Caco-2 (cell line): ENCODE results near the gene FAF2. TPM values are rescaled to one million over a fixed set of nuclear protein-coding genes. Genes with fewer than 3 reads are reported as not detected.
"Not testable (repeated sequence)": the region's sequence is repeated elsewhere in the genome, so short reads cannot be mapped to it uniquely, and the experiment has no call there.

Experiments used
- BruUV-seq: library from RNA; stranded (reverse); fragments of 400-500 nt; replicated peaks from 2 replicates; lab custom pipeline; 2021; lab: Mats Ljungman, UMichigan
- CTCF ChIA-PET: fragments of 300-600 bp; sonication (Branson Sonifier 250); formaldehyde crosslinking; loops from one replicate; lab custom pipeline; 2022; ENCODE audit warnings: antibody characterized with exemption; lab: Charles Lee
- POLR2A ChIA-PET: fragments of 300-600 bp; sonication (Branson Sonifier 250); formaldehyde crosslinking; loops from one replicate; lab custom pipeline; 2022; ENCODE audit warnings: antibody characterized with exemption; lab: Charles Lee
- DNase-seq, 2 experiments: peaks; one replicate each; pipeline versions ENCODE4 v3.0.0 to v3.0.0-alpha.2; 2020 to 2022
- H3K27me3 ChIP-seq: replicated peaks from 2 replicates; pipeline ENCODE4 v1.6.0; 2011; ENCODE audit warnings: low read length; ENCODE audit not compliant: control insufficient read depth, insufficient read depth
- H3K36me3 ChIP-seq: 2 replicates; pipeline ENCODE4 v1.5.1; 2011; ENCODE audit warnings: low read length; ENCODE audit not compliant: control insufficient read depth, insufficient read depth
- H3K4me1 ChIP-seq: fragments of 250-450 bp; sonication (Bioruptor Pico); 2 replicates; pipeline ENCODE4 v1.5.1; 2020; ENCODE audit warnings: mild to moderate bottlenecking
- H3K4me3 ChIP-seq: 2 replicates; pipeline ENCODE4 v1.5.1; 2011; ENCODE audit warnings: low read depth, mild to moderate bottlenecking, control low read depth, low read length
- H3K9me3 ChIP-seq: fragments of 250-450 bp; sonication (Bioruptor Pico); 2 replicates; pipeline ENCODE4 v1.5.1; 2020; ENCODE audit warnings: mild to moderate bottlenecking, moderate library complexity
- H3K27ac Mint-ChIP-seq: one replicate; pipeline ENCODE4 v1.8.0; 2022; ENCODE audit warnings: mixed read lengths; ENCODE audit not compliant: unreplicated experiment
- H3K27me3 Mint-ChIP-seq: one replicate; pipeline ENCODE4 v1.8.0; 2022; ENCODE audit warnings: mixed read lengths; ENCODE audit not compliant: insufficient read depth, unreplicated experiment
- H3K36me3 Mint-ChIP-seq: one replicate; pipeline ENCODE4 v1.8.0; 2022; ENCODE audit warnings: mild to moderate bottlenecking, mixed read lengths; ENCODE audit not compliant: insufficient read depth, unreplicated experiment
- H3K4me1 Mint-ChIP-seq: one replicate; pipeline ENCODE4 v1.8.0; 2022; ENCODE audit warnings: low read depth, mixed read lengths; ENCODE audit not compliant: unreplicated experiment
- H3K4me3 Mint-ChIP-seq: one replicate; pipeline ENCODE4 v1.8.0; 2022; ENCODE audit warnings: mild to moderate bottlenecking, moderate library complexity, mixed read lengths; ENCODE audit not compliant: unreplicated experiment
- H3K9me3 Mint-ChIP-seq: one replicate; pipeline ENCODE4 v1.8.0; 2022; ENCODE audit warnings: mixed read lengths; ENCODE audit not compliant: unreplicated experiment
- intact Hi-C: fragments of 100-400 bp; cut with micrococcal nuclease; formaldehyde crosslinking; loops from one replicate; pipeline ENCODE4 v1.10.0; 2022; ENCODE audit not compliant: unreplicated experiment
- total RNA-seq: library from RNA; stranded (reverse); gene quantifications from 2 replicates; pipeline ENCODE4 v1.2.3, GENCODE V29; 2022
- TF ChIP-seq, protein P1 (sequence below), 2 experiments: fragments of 200-600 bp in 1 of 2; IDR thresholded peaks; 1 replicate in 1 of 2; 2 replicates in 1 of 2; pipeline versions ENCODE4 v1.5.1 to v1.8.0; 2011 to 2022; ENCODE audit warnings: antibody characterized with exemption in 1 of 2, control low read depth in 1 of 2, inconsistent platforms in 1 of 2, low read depth in 1 of 2, low read length in 1 of 2, mild to moderate bottlenecking in 1 of 2, moderate library complexity in 1 of 2; ENCODE audit not compliant: insufficient read depth in 1 of 2, severe bottlenecking in 1 of 2, unreplicated experiment in 1 of 2

The FAF2 gene
- total RNA-seq, 1 experiment from 2014 or later: 55.5 TPM

DNA sequence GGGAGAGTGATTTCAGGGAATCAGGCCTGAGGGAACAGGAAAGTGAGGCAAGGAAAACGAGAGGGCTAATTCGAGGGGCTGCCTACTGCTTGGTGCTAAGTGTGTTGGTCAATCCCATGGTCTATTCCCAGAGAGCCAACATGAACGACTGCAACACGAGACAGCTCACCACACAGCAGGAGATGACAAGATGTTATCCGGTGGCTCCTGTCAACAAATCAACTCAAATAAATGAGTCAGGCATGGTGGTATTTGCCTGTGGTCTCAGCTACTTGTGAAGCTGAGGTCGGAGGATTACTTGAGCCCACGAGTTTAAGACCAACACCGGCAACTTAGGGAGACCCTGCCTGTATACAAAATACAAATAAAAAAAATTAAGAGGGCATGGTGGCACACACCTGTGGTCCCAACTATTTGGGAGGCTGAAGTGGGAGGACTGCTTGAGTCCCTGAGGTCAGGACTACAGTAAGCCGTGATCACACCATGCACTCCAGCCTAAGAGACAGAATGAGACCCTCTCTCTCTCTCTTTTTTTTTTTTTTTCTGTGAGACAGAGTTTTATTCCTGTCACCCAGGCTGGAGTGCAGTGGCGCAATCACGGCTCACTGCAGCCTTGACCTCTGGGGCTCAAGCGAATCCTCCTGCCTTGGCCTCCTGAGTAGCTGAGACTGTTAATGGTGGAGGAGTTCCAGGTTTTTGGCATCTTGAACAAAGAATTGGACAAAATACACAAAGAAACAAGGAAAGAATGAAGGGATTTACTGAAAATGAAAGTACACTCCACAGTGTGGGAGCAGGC is 9.0 kb upstream of the FAF2 start:
- intact Hi-C loops: no loop called here
- Histone ChIP-seq H3K4me1 (peaks cover 6% of the 10 kb centered on the region; the same call in 1 of the 2 replicates), H3K27me3 (no peaks in the 10 kb centered on the region), H3K9me3 (no peaks in the 10 kb centered on the region), H3K4me3 (no peak overlapping the region), H3K36me3 (no peaks in the 10 kb centered on the region)
- H3K4me3 Mint-ChIP-seq: no peak overlapping the region
- no peak overlapping the region for H3K27ac Mint-ChIP-seq
- H3K9me3 Mint-ChIP-seq: no peaks in the 10 kb centered on the region
- H3K27me3 Mint-ChIP-seq: no peaks in the 10 kb centered on the region
- no peaks in the 10 kb centered on the region for H3K36me3 Mint-ChIP-seq
- ChIA-PET POLR2A (no interaction called here), CTCF (no interaction called here)
- TF ChIP-seq, protein P1, sequence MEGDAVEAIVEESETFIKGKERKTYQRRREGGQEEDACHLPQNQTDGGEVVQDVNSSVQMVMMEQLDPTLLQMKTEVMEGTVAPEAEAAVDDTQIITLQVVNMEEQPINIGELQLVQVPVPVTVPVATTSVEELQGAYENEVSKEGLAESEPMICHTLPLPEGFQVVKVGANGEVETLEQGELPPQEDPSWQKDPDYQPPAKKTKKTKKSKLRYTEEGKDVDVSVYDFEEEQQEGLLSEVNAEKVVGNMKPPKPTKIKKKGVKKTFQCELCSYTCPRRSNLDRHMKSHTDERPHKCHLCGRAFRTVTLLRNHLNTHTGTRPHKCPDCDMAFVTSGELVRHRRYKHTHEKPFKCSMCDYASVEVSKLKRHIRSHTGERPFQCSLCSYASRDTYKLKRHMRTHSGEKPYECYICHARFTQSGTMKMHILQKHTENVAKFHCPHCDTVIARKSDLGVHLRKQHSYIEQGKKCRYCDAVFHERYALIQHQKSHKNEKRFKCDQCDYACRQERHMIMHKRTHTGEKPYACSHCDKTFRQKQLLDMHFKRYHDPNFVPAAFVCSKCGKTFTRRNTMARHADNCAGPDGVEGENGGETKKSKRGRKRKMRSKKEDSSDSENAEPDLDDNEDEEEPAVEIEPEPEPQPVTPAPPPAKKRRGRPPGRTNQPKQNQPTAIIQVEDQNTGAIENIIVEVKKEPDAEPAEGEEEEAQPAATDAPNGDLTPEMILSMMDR (IDR thresholded peaks at IDR 0.05; ENCODE audit: insufficient read depth in 1 of 2, low read depth in 1 of 2, low read length in 1 of 2, severe bottlenecking in 1 of 2, unreplicated experiment in 1 of 2): no peak
- no TSS peak for BruUV-seq
- DNase-seq: no peak
- peaks cover 12% of the 10 kb centered on the region for H3K4me1 Mint-ChIP-seq

DNA sequence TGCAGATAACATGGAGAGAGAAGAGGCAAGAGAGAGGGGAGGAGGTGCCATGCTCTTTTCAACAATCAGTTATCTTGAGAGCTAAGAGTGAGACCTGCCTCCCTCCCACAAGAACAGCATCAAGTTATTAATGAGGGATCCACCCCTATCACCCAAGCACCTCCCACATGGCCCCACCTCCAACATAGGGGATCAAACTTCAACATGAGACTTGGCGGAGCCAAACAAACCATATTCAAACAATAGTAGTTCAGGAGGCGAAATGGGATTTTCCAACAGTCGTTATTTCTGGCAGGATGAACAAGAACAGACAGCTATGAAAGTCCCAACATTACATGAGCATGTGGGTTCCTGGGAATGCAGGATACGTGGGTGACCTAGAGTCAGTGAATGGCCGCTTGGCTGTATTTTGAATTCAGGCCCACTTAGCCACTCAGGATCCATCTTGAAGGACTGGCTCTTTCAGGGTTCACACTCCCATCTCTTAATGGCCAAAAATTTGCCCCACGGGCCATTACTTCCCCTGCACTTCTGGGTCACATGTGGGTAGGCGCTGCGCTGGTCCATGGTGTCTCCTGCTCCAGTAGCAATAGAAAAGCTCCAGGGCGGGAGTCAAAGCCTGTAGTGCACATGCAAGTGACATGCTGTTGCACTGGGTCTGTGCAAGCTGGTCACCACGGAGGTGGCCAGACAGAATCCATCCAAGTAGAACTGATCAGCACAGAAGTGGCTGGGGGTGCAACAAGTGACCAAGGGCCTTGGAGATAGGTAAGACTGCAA is 7.1 kb upstream of the FAF2 start:
- no peaks in the 10 kb centered on the region for H3K27me3 ChIP-seq
- H3K4me3 ChIP-seq: no peak overlapping the region
- CTCF ChIA-PET: interaction anchor here (0.6 kb wide), 1 partner anchor 9 kb away, joined by 3 read pairs; no protein-coding TSS in a partner anchor
- Mint-ChIP-seq H3K27me3 (no peaks in the 10 kb centered on the region), H3K4me1 (peaks cover 12% of the 10 kb centered on the region), H3K9me3 (no peaks in the 10 kb centered on the region), H3K4me3 (no peak overlapping the region), H3K36me3 (no peaks in the 10 kb centered on the region), H3K27ac (no peak overlapping the region)
- TF ChIP-seq, protein P1 (IDR thresholded peaks at IDR 0.05; ENCODE audit: insufficient read depth in 1 of 2, low read depth in 1 of 2, low read length in 1 of 2, severe bottlenecking in 1 of 2, unreplicated experiment in 1 of 2): no peak
- peaks cover 6% of the 10 kb centered on the region; the same call in 1 of the 2 replicates for H3K4me1 ChIP-seq
- POLR2A ChIA-PET: no interaction called here
- no peak for DNase-seq
- no peaks in the 10 kb centered on the region for H3K36me3 ChIP-seq
- intact Hi-C loops: no loop called here
- no TSS peak for BruUV-seq
- no peaks in the 10 kb centered on the region for H3K9me3 ChIP-seq

DNA sequence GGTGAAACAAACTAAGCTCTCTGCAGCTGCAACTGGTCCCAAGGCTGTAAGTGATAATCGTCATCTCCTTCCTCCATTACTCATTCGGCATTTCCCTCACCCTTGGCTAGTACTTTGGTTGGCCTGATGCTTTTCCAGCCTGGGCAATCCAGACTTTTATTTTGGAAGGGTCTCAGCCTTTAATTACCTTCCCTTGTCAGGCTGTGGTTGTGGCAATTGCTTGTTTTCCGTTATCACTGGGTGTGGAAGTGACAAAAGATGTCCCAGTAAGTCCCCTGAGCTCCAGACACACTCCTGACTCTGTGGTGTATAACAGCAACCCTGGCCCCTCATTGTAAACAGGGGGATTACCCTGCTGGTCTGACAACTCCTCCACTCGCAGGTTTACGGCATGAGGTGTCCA is 6.3 kb upstream of the FAF2 start:
- peak; percentile 26 to 44 for DNase-seq
- no peaks in the 10 kb centered on the region for H3K36me3 ChIP-seq
- intact Hi-C loops: no loop called here
- no peak overlapping the region for H3K27ac Mint-ChIP-seq
- no TSS peak for BruUV-seq
- peaks cover 10% of the 10 kb centered on the region for H3K4me1 ChIP-seq
- CTCF ChIA-PET: interaction anchor here (0.6 kb wide), 1 partner anchor 8 kb away, joined by 3 read pairs; no protein-coding TSS in a partner anchor
- no peak overlapping the region for H3K4me3 Mint-ChIP-seq
- no peaks in the 10 kb centered on the region for H3K27me3 ChIP-seq
- peaks cover 12% of the 10 kb centered on the region for H3K4me1 Mint-ChIP-seq
- TF ChIP-seq, protein P1 (IDR thresholded peaks at IDR 0.05; ENCODE audit: insufficient read depth in 1 of 2, low read depth in 1 of 2, low read length in 1 of 2, severe bottlenecking in 1 of 2, unreplicated experiment in 1 of 2): no peak
- H3K9me3 ChIP-seq: no peaks in the 10 kb centered on the region
- POLR2A ChIA-PET: interaction anchor here (0.5 kb wide), 1 partner anchor 205 kb away, joined by 4 read pairs; no protein-coding TSS in a partner anchor
- no peaks in the 10 kb centered on the region for H3K9me3 Mint-ChIP-seq
- H3K4me3 ChIP-seq: no peak overlapping the region
- H3K27me3 Mint-ChIP-seq: no peaks in the 10 kb centered on the region
- no peaks in the 10 kb centered on the region for H3K36me3 Mint-ChIP-seq

DNA sequence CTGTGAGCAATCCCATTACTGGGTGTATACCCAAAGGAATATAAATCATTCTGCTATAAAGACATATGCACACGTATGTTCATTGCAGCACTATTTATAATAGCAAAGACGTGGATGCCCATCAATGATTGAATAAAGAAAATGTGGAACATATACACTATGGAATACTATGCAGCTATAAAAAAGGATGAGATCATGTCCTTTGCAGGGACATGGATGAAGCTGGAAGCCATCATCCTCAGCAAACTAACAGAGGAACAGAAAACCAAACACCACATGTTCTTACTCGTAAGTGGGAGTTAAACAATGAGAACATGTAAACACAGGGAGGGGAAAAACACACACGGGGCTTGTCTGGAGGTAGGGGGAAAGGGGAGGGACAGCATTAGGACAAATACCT is 5.3 kb upstream of the FAF2 start:
- H3K4me3 Mint-ChIP-seq, H3K27me3 ChIP-seq, H3K9me3 ChIP-seq, DNase-seq, CTCF ChIA-PET, H3K36me3 Mint-ChIP-seq, H3K9me3 Mint-ChIP-seq, BruUV-seq, H3K36me3 ChIP-seq, H3K27ac Mint-ChIP-seq, POLR2A ChIA-PET, H3K4me3 ChIP-seq, H3K27me3 Mint-ChIP-seq, intact Hi-C loops: not testable (repeated sequence)
- H3K4me1 ChIP-seq: peaks cover 11% of the 10 kb centered on the region
- peaks cover 12% of the 10 kb centered on the region for H3K4me1 Mint-ChIP-seq
